ENCODE results near the gene LRCH1.

DNA sequence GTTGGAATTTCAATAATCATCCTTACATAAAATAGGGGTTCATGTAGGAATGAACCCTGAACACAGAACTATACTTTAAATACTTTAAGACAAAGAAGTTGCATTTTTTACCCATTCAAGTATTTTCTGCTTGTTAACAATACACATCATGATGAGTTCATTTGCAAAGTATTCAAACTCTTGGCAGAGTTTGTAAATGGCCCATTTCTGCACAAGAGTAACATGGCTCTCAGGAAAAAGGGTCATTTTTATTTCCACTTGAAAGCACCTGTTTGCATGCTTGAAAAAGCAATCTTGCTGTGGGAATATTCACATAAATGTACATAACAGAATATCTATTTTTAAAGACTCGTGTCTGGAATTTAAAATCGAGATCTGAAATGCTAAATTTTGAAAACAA lies 225.9 kb downstream of the LRCH1 start:
- TF ChIP-seq CTCF (optimal IDR thresholded peaks at IDR 0.05 in 1 of 3, IDR thresholded peaks at IDR 0.05 in 1 of 3, conservative IDR thresholded peaks at IDR 0.05 in 1 of 3; ENCODE audit: extremely low read depth in 1 of 3, insufficient read depth in 2 of 3, low read length in 3 of 3) (no peak), EZH2 (IDR thresholded peaks at IDR 0.05; ENCODE audit: low read length) (no peak)
